BLaER1 treated with 17β-estradiol and CSF1 and Interleukin-3, amounts not matched to agents 10 nM and 100 nM (cell line): Measurements from ENCODE around the gene POLR3G.

Experiments used
- H3K27ac ChIP-seq, 11 experiments: shearing (Covaris generic); formaldehyde crosslinking; 2 replicates each; pipeline ENCODE4 v1.8.1; 2022
- H3K27me3 ChIP-seq, 11 experiments: shearing (Covaris generic); formaldehyde crosslinking; 2 replicates each; pipeline ENCODE4 v1.8.1; 2022
- H3K36me3 ChIP-seq, 11 experiments: shearing (Covaris generic); formaldehyde crosslinking; 2 replicates each; pipeline ENCODE4 v1.8.1; 2022
- H3K4me1 ChIP-seq, 10 experiments: shearing (Covaris generic); formaldehyde crosslinking; 2 replicates each; pipeline ENCODE4 v1.8.1; 2022
- H3K4me2 ChIP-seq, 11 experiments: shearing (Covaris generic); formaldehyde crosslinking; 2 replicates each; pipeline ENCODE4 v1.8.1; 2022
- H3K4me3 ChIP-seq, 10 experiments: shearing (Covaris generic); formaldehyde crosslinking; 2 replicates each; pipeline ENCODE4 v1.8.1; 2022
- H3K9ac ChIP-seq, 11 experiments: shearing (Covaris generic); formaldehyde crosslinking; 2 replicates each; pipeline ENCODE4 v1.8.1; 2022
- H3K9me3 ChIP-seq, 11 experiments: shearing (Covaris generic); formaldehyde crosslinking; replicated peaks in 1 of 11; 2 replicates each; pipeline ENCODE4 v1.8.1; 2022
- H4K20me1 ChIP-seq, 11 experiments: shearing (Covaris generic); formaldehyde crosslinking; 2 replicates each; pipeline ENCODE4 v1.8.1; 2022
- Cebpa-rat ChIP-seq, 11 experiments: shearing (Covaris generic); IDR thresholded peaks; 2 replicates each; pipeline ENCODE4 v1.8.1; 2022

The POLR3G gene

GRCh38 chr5:90551376-90551775 lies 76.7 kb downstream of the POLR3G start:
- Histone ChIP-seq H3K36me3 (no peaks in the 10 kb centered on the region), H3K27ac (peak overlapping the region in 2 of 11 experiments; percentile 29 to 47; a peak in 3 of 22 replicates), H3K27me3 (peaks cover 0 to 38% (median 0%) of the 10 kb centered on the region in 11 experiments; a peak in 7 of 22 replicates), H3K9me3 (no peaks in the 10 kb centered on the region), H3K4me1 (peaks cover 10 to 24% (median 20%) of the 10 kb centered on the region in 10 experiments), H3K4me3 (no peak overlapping the region), H3K9ac (no peak overlapping the region), H3K4me2 (peak overlapping the region in 8 of 11 experiments; percentile 27 to 80 (median 56); a peak in 15 of 22 replicates), H4K20me1 (peaks cover 0 to 9% (median 0%) of the 10 kb centered on the region in 11 experiments; a peak in 2 of 22 replicates)
- no peak for TF ChIP-seq Cebpa-rat (IDR thresholded peaks at IDR 0.05)

GRCh38 chr5:90553711-90554110 lies 79.0 kb downstream of the POLR3G start:
- no peak overlapping the region for H3K27ac ChIP-seq
- peaks cover 0 to 39% (median 0%) of the 10 kb centered on the region in 11 experiments; a peak in 7 of 22 replicates for H3K27me3 ChIP-seq
- no peak overlapping the region for H3K4me2 ChIP-seq

GRCh38 chr5:90554358-90555006 lies 79.8 kb downstream of the POLR3G start:
- Histone ChIP-seq H3K9ac (no peak overlapping the region), H3K4me3 (no peak overlapping the region), H3K27me3 (peaks cover 0 to 39% (median 0%) of the 10 kb centered on the region in 11 experiments; a peak in 7 of 22 replicates), H3K9me3 (peaks cover 5 to 9% (median 8%) of the 10 kb centered on the region in 11 experiments; a peak in 16 of 22 replicates), H3K36me3 (no peaks in the 10 kb centered on the region), H3K4me1 (peaks cover 10 to 24% (median 20%) of the 10 kb centered on the region in 10 experiments), H3K27ac (no peak overlapping the region), H3K4me2 (no peak overlapping the region), H4K20me1 (peaks cover 0 to 9% (median 0%) of the 10 kb centered on the region in 11 experiments; a peak in 2 of 22 replicates)
- no peak for TF ChIP-seq Cebpa-rat (IDR thresholded peaks at IDR 0.05)

More at GRCh38 chr5:90553711-90554110, 79.0 kb downstream of the POLR3G start:
- peaks cover 10 to 24% (median 20%) of the 10 kb centered on the region in 10 experiments for H3K4me1 ChIP-seq
- H4K20me1 ChIP-seq = peaks cover 0 to 9% (median 0%) of the 10 kb centered on the region in 11 experiments; a peak in 2 of 22 replicates
- no peak for TF ChIP-seq Cebpa-rat (IDR thresholded peaks at IDR 0.05)
- H3K4me3 ChIP-seq = no peak overlapping the region
- H3K9ac ChIP-seq = no peak overlapping the region
- H3K36me3 ChIP-seq = no peaks in the 10 kb centered on the region
- peaks cover 4 to 6% (median 5%) of the 10 kb centered on the region in 11 experiments; a peak in 16 of 22 replicates for H3K9me3 ChIP-seq

- H3K4me2 ChIP-seq = no peak overlapping the region
- peaks cover 5 to 9% (median 8%) of the 10 kb centered on the region in 11 experiments; a peak in 16 of 22 replicates for H3K9me3 ChIP-seq
- H3K4me1 ChIP-seq = peaks cover 5 to 14% (median 10%) of the 10 kb centered on the region in 10 experiments
- peaks cover 0 to 32% (median 0%) of the 10 kb centered on the region in 11 experiments; a peak in 7 of 22 replicates for H3K27me3 ChIP-seq
- H4K20me1 ChIP-seq = peaks cover 0 to 5% (median 0%) of the 10 kb centered on the region in 11 experiments; a peak in 2 of 22 replicates
- H3K27ac ChIP-seq = no peak overlapping the region
- no peaks in the 10 kb centered on the region for H3K36me3 ChIP-seq
- TF ChIP-seq Cebpa-rat (IDR thresholded peaks at IDR 0.05) = no peak
- no peak overlapping the region for H3K4me3 ChIP-seq
- H3K9ac ChIP-seq = no peak overlapping the region
These were observed 81.0 kb downstream of the POLR3G start for GRCh38 chr5:90555666-90556065.

GRCh38 chr5:90557391-90557790 lies 82.7 kb downstream of the POLR3G start:
- H3K4me2 ChIP-seq = no peak overlapping the region
- H3K9ac ChIP-seq = no peak overlapping the region
- H3K27me3 ChIP-seq = peaks cover 0 to 27% (median 0%) of the 10 kb centered on the region in 11 experiments; a peak in 7 of 22 replicates
- H3K27ac ChIP-seq = no peak overlapping the region
- no peaks in the 10 kb centered on the region for H3K36me3 ChIP-seq
- peaks cover 5 to 9% (median 8%) of the 10 kb centered on the region in 11 experiments; a peak in 16 of 22 replicates for H3K9me3 ChIP-seq
- no peaks in the 10 kb centered on the region for H4K20me1 ChIP-seq
- H3K4me3 ChIP-seq = no peak overlapping the region
- no peak for TF ChIP-seq Cebpa-rat (IDR thresholded peaks at IDR 0.05)
- no peaks in the 10 kb centered on the region for H3K4me1 ChIP-seq

- Histone ChIP-seq H3K4me3 (no peak overlapping the region), H3K4me1 (no peaks in the 10 kb centered on the region), H3K4me2 (no peak overlapping the region), H3K9me3 (peaks cover 5 to 9% (median 8%) of the 10 kb centered on the region in 11 experiments; a peak in 16 of 22 replicates), H3K36me3 (no peaks in the 10 kb centered on the region), H3K9ac (no peak overlapping the region), H4K20me1 (no peaks in the 10 kb centered on the region), H3K27ac (no peak overlapping the region), H3K27me3 (peaks cover 0 to 22% (median 0%) of the 10 kb centered on the region in 11 experiments; a peak in 7 of 22 replicates)
- no peak for TF ChIP-seq Cebpa-rat (IDR thresholded peaks at IDR 0.05)
These were observed 83.2 kb downstream of the POLR3G start for GRCh38 chr5:90557871-90558270.

- no peak within 1 kb of the TSS for H3K4me3 ChIP-seq
- no peak within 1 kb of the TSS for H3K4me2 ChIP-seq
- peaks cover 0 to 15% (median 0%) of the 10 kb centered on the region in 11 experiments; a peak in 6 of 22 replicates for H3K27me3 ChIP-seq
- H3K27ac ChIP-seq = no peak within 1 kb of the TSS
- no peaks in the 10 kb centered on the region for H4K20me1 ChIP-seq
- H3K9me3 ChIP-seq = peaks cover 5 to 9% (median 8%) of the 10 kb centered on the region in 11 experiments; a peak in 16 of 22 replicates
- H3K4me1 ChIP-seq = no peaks in the 10 kb centered on the region
- TF ChIP-seq Cebpa-rat (IDR thresholded peaks at IDR 0.05) = no peak
- no peaks in the 10 kb centered on the region for H3K36me3 ChIP-seq
- no peak within 1 kb of the TSS for H3K9ac ChIP-seq
These were observed 83.9 kb downstream of the POLR3G start, which contains the start of gene ADGRV1 for GRCh38 chr5:90558344-90559192. Gene ADGRV1, plus strand, starts transcription at chr5:90558797. Its CDS starts 99 bp downstream, at chr5:90558896.

GRCh38 chr5:90560771-90561170 lies 86.1 kb downstream of the POLR3G start:
- no peak overlapping the region for H3K4me2 ChIP-seq
- H3K27me3 ChIP-seq = peaks cover 0 to 6% (median 0%) of the 10 kb centered on the region in 11 experiments; a peak in 2 of 22 replicates
- no peaks in the 10 kb centered on the region for H3K4me1 ChIP-seq

More at GRCh38 chr5:90560771-90561170, 86.1 kb downstream of the POLR3G start:
- no peaks in the 10 kb centered on the region for H4K20me1 ChIP-seq
- H3K9ac ChIP-seq = no peak overlapping the region
- H3K4me3 ChIP-seq = no peak overlapping the region
- peaks cover 5 to 12% (median 8%) of the 10 kb centered on the region in 11 experiments; a peak in 16 of 22 replicates for H3K9me3 ChIP-seq
- H3K27ac ChIP-seq = no peak overlapping the region
- no peak for TF ChIP-seq Cebpa-rat (IDR thresholded peaks at IDR 0.05)
- no peaks in the 10 kb centered on the region for H3K36me3 ChIP-seq
